NCI-H1694 treated with DMSO at 0.1 percent for 48 hours (cell line): ENCODE measurements around the gene NAV3.

Experiments used
- DNase-seq: peaks from one replicate; lab custom pipeline; 2025; lab: John Stamatoyannopoulos, UW

The NAV3 gene, protein sequence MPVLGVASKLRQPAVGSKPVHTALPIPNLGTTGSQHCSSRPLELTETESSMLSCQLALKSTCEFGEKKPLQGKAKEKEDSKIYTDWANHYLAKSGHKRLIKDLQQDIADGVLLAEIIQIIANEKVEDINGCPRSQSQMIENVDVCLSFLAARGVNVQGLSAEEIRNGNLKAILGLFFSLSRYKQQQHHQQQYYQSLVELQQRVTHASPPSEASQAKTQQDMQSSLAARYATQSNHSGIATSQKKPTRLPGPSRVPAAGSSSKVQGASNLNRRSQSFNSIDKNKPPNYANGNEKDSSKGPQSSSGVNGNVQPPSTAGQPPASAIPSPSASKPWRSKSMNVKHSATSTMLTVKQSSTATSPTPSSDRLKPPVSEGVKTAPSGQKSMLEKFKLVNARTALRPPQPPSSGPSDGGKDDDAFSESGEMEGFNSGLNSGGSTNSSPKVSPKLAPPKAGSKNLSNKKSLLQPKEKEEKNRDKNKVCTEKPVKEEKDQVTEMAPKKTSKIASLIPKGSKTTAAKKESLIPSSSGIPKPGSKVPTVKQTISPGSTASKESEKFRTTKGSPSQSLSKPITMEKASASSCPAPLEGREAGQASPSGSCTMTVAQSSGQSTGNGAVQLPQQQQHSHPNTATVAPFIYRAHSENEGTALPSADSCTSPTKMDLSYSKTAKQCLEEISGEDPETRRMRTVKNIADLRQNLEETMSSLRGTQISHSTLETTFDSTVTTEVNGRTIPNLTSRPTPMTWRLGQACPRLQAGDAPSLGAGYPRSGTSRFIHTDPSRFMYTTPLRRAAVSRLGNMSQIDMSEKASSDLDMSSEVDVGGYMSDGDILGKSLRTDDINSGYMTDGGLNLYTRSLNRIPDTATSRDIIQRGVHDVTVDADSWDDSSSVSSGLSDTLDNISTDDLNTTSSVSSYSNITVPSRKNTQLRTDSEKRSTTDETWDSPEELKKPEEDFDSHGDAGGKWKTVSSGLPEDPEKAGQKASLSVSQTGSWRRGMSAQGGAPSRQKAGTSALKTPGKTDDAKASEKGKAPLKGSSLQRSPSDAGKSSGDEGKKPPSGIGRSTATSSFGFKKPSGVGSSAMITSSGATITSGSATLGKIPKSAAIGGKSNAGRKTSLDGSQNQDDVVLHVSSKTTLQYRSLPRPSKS (N-terminal part only)

GRCh38 chr12:77830583-77831351 lies at the start of gene NAV3:
TSS of gene NAV3 (plus strand) at chr12:77830894. CDS start at chr12:77831462, 568 bp downstream.
- DNase-seq = no peak

DNA sequence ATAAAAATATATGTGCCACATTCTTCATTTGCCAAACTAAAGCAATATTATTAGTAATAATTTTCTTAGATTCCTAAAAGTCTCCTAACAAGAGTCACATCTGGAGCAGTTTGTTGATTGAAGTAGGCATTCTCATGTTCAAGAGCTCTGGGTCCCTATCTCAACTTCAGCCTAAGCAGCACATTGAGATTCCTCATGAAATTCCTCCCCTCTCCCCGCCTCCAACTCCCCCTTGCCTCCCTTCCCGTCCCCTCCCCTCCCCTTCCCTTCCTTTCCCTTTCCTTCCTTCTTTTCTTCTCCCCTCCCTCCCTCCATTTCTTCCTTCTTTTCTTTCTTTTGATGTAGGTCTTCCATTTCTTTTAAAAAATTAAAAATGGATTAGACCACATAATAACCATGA lies 48.7 kb upstream of the NAV3 start:
- DNase-seq = no peak

GRCh38 chr12:77782766-77783165 lies 47.9 kb upstream of the NAV3 start:
- DNase-seq = peak; percentile 14

DNA sequence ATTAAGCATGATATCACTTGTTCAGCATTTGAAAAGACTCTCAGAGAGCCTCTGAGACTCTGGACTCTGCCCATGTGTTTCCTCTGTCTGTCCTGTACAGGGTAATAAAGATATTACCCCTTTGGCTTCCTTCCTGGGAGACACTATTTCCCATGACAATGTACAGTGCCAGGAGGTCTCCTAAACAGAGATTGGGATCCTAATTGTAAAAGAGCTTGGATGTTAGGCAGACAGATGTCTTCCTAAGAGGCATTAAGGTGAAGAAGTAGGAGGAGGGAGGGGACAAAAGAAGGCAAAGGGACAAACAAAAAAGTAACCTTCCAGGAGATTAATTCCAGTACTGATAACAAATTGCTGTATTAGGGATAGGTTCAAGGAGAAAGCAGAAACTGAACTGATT lies 45.5 kb upstream of the NAV3 start:
- no peak for DNase-seq

DNA sequence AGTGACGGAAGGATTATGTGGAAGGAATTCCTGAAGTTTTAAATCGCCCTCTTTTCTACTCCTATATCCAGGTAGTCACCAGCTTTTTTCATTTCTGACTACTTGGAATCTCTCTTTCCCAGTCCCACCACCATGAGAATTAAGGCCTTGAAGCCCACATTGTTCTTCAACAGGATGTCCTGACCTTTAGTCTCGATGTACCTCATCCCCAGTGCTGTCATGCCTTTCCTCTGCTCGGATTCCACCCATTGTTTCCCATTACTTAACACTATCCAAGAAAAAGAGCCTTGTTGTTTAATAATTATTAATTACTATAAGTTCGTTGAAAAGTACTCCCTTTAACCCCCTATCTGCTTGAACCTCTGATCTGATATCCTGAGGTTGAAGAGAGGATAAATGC lies 44.0 kb upstream of the NAV3 start:
- DNase-seq = no peak

DNA sequence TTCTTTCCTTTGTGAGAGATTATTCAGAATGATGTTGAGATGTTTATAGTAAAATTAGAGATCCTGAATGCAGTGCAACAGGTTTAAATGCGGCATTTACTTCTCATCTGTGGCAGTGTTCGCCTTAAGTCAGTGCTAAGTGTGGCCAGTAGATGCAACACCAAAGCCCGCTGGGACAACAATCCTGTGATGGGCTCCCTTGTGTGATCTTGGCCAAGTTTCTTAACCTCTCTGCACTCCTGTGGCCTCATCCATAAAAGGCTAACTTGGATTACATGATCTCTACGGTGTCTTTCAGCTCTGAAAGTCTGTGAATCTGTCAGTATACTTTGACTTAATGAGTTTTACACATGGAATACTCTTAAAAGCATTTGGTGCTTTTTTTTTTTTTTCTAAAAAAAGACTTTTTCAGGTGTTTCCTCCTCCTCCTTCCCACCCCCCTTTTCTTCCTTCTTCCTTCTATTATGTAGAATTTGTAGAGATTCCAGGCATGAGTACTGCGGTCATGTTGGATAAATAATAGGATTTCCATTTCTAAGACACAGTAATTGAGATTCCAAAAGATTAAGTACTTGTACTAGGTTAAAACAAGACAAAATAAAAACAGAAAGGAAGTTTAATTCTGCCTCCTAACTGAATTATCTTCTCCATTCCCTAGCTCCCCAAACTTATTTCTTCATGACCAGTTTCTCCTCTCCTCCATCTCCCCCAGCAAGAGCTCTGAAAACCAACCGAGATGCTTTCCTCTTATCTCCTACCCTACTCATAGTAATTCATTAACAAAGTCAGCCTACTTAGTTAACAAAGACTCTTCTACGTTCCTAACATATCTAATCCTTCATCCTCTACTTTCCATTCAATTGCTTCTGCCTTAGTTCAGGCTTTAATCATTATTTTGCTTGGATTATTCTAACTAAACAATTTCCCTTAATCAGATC lies 42.2 kb upstream of the NAV3 start:
- no peak for DNase-seq

DNA sequence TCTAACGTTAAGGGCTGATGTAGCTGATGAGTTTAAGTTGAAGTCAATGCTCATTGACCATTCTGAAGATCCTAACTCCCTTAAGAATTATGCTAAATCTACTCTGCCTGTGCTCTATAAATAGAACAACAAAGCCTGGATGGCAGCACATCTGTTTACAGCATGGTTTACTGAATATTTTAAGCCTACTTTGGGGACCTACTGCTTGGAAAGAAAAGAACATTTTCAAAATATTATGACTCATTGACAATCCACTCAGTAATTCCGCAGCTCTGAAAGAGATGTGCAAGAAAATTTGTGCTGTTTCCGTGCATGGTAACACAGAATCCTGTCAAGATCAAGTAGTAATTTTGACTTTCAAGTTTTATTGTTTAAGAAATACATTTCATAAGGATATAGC lies 35.0 kb upstream of the NAV3 start:
- no peak for DNase-seq

GRCh38 chr12:77796775-77797174 lies 33.9 kb upstream of the NAV3 start:
- DNase-seq = no peak

- no peak for DNase-seq
These were observed 30.2 kb upstream of the NAV3 start for GRCh38 chr12:77800501-77800900.

- DNase-seq = no peak
These were observed 22.2 kb upstream of the NAV3 start for GRCh38 chr12:77808534-77808933.

GRCh38 chr12:77813558-77813957 lies 17.1 kb upstream of the NAV3 start:
- no peak for DNase-seq

DNA sequence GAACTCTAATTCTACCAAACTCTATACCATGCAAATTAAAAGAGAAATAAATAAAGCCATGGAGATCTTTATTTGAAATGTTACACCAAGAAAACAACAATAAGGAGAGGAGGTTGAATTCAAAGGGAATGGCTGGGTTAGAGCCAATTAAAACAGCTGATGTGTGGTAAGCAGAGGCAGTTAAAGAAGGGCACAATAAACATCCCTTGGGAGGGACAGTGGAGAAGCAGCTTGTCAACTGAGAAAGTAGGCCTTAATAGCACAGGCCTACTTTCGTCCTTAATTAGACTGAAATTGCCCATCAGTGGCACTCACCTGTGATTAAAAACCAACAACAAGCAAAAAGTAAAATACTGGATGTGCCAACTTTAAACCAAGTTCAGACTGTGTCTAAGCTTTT lies 16.3 kb upstream of the NAV3 start:
- DNase-seq = no peak

- no peak for DNase-seq
These were observed 14.5 kb upstream of the NAV3 start for GRCh38 chr12:77816196-77816595.

DNA sequence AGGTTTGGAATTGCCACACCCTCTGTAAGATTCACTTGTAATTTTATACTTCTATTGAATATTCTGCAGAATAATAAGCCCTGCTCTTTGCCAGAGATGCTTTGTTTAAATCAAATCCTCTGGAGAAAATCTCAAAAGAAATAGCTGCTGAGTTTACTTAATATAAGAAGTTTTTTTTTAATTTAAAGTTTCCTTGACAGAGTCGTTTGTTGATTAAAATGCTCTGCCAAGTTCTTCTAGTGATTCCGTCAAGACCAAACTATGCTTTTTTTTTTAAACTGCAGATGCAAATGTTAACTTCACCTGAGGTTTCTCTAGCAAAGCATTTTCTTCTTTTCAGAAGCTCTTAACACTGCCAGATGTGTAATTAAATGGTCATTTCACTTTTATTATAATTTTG lies 13.4 kb upstream of the NAV3 start:
- DNase-seq = no peak

GRCh38 chr12:77818351-77818750 lies 12.3 kb upstream of the NAV3 start:
- no peak for DNase-seq

DNA sequence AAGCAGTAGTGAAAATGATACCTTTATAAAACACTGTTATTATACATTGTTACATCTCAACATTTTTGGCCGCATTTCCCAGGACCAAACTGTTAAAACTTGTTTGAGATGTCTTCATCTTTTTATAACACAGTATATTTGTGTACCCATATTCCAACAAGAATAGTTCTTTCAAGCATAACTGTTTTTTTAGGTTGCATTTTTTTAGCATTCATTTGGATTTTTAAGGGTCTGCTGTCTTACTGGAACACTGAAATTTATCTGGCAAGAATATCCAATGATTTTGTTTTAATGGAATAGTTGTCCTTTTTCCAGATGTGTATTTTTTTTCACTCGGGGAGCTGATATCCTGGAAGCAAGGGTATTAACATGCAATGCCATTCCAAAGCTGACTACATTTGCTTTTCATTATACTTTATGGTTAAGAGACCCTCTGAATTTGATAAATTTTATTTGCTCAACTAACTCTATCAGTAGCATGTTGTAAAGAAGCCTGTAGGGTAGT lies 8.9 kb upstream of the NAV3 start:
- DNase-seq = no peak

DNA sequence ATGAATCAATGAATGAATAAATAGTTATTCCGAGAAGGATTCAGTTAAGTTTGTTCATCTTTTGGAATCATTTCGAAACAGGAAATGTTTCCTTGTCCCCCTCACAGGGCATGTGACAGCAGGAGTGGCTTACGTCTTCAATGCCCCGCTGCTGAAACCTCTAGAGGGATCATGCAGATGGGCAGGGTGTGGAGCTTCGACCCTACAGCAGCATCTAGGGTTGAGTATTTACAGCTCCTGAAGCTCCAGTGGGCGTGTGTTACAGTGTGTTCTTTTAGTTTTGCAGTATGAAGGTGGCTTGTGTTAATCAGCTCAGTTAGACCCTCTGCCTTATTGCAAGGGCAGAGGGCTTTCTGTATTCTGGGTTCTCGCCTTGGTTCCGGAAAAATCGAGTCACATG lies 2.6 kb downstream of the NAV3 start:
- no peak for DNase-seq

GRCh38 chr12:77834618-77835017 lies 3.9 kb downstream of the NAV3 start:
- no peak for DNase-seq

GRCh38 chr12:77835969-77836368 lies 5.3 kb downstream of the NAV3 start:
- no peak for DNase-seq

- DNase-seq = no peak
These were observed 7.2 kb downstream of the NAV3 start for GRCh38 chr12:77837876-77838291.

- no peak for DNase-seq
These were observed 10.8 kb downstream of the NAV3 start for GRCh38 chr12:77841521-77841920.
